GM12892 (cell line): ENCODE results near the gene CPPED1.

Source experiments
- POLR2A ChIP-seq: IDR thresholded peaks from 2 replicates; pipeline ENCODE4 v1.6.1; 2011; ENCODE audit warnings: low read depth, low read length, control low read depth
- POLR2AphosphoS5 ChIP-seq: IDR thresholded peaks from 2 replicates; pipeline ENCODE4 v1.6.1; 2011; ENCODE audit warnings: low read depth, low read length, control low read depth

DNA sequence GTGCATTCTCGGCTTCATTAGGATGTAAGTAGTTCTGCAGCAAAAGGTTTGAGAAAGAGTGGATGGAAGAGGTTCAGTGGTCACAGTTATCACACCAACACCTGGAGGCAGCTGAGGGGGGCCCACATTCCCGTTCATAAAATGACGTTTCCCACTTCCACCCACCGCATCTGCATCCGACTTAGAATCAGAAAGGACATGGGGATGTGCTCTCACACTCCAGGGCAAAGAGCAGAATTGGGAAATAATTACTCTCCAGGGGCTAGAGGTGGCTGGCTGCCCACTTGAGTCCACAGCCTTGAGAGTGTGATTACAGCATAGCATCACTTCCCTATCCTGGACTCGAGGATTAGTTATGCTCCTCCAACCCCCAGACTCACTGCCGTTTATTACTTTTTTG, 122.0 kb downstream of the CPPED1 start:
- TF ChIP-seq POLR2A (no peak), POLR2AphosphoS5 (no peak)
